HG02840 (cell line): ENCODE results near the gene DCUN1D1.

Source experiments
- ATAC-seq: cut with Tn5 transposase; IDR thresholded peaks from one replicate; pipeline ENCODE4 v1.9.1; 2021; ENCODE audit warnings: mild to moderate bottlenecking, moderate library complexity, moderate number of reproducible peaks; ENCODE audit not compliant: unreplicated experiment, low FRiP score

The DCUN1D1 gene

GRCh38 chr3:182904164-182904563 lies 76.2 kb downstream of the DCUN1D1 start:
- no peak for ATAC-seq

GRCh38 chr3:182902236-182902635 lies 78.1 kb downstream of the DCUN1D1 start:
- ATAC-seq, result no peak

GRCh38 chr3:182896553-182896952 lies 83.8 kb downstream of the DCUN1D1 start:
- no peak for ATAC-seq

GRCh38 chr3:182895513-182896112 lies 84.7 kb downstream of the DCUN1D1 start:
- ATAC-seq, result no peak

GRCh38 chr3:182892226-182892625 lies 88.1 kb downstream of the DCUN1D1 start:
- ATAC-seq, result no peak

GRCh38 chr3:182891364-182891763 lies 89.0 kb downstream of the DCUN1D1 start:
- no peak for ATAC-seq

GRCh38 chr3:182889948-182890629 lies 90.2 kb downstream of the DCUN1D1 start:
- ATAC-seq, result no peak
